Left ventricle myocardium superior (tissue), 1 donor: ENCODE data around the gene TMC1. TPM values are rescaled to one million over a fixed set of nuclear protein-coding genes. Genes with fewer than 3 reads are reported as not detected.

Experiments
- ATAC-seq: fragments of 200-7000 bp; cut with Tn5 transposase; one replicate; pipeline ENCODE4 v1.9.1; 2020; ENCODE audit warnings: mild to moderate bottlenecking, moderate library complexity
- DNase-seq: peaks from one replicate; pipeline ENCODE4 v3.0.0-alpha.2; 2020
- intact Hi-C: fragments of 100-400 bp; cut with micrococcal nuclease; formaldehyde crosslinking; loops from one replicate; pipeline ENCODE4 v1.11.0; 2022
- total RNA-seq: library from RNA; stranded (reverse); fragmentation: NEBNext Ultra II Directional; extraction: Animal tissue kit (Norgen Biotek cat#: 25700); gene quantifications from one replicate; pipeline ENCODE4 v1.2.1, GENCODE V29; 2021
- donor health status: DM: no; HTN: yes; CAD: no; lungs with severe emphysema.

Gene TMC1
- total RNA-seq, 1 donor from 2014 or later, result not detected

GRCh38 chr9:72596451-72597180 lies 75.2 kb downstream of the TMC1 start:
- ATAC-seq (no peak), DNase-seq (no peak)
- intact Hi-C loops, result loop anchor here (10.0 kb wide), 1 partner anchor 562 kb away; no protein-coding TSS in a partner anchor

DNA sequence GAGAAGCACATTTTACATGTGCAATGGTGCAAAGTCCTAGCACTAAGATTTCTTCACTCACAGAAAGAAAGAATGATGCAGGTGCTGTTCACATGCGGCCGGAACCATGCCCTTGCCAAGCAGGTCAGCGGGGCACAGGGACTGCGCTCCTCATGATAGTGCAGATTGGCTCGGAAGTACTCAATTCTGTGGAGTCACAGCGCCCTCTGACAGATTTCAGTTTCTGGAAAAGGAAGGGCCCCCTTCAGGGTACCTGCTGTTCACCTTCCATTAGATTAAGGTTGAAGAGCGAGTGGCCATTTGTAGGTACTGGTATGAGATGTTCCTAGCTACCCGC lies 75.7 kb downstream of the TMC1 start:
- no peak for ATAC-seq
- intact Hi-C loops, result loop anchor here (10.0 kb wide), 1 partner anchor 562 kb away; no protein-coding TSS in a partner anchor
- DNase-seq, result no peak

- no peak for ATAC-seq
- no peak for DNase-seq
- intact Hi-C loops, result loop anchor here (10.0 kb wide), 1 partner anchor 563 kb away; no protein-coding TSS in a partner anchor
Observed at GRCh38 chr9:72597601-72598000, 76.2 kb downstream of the TMC1 start.

DNA sequence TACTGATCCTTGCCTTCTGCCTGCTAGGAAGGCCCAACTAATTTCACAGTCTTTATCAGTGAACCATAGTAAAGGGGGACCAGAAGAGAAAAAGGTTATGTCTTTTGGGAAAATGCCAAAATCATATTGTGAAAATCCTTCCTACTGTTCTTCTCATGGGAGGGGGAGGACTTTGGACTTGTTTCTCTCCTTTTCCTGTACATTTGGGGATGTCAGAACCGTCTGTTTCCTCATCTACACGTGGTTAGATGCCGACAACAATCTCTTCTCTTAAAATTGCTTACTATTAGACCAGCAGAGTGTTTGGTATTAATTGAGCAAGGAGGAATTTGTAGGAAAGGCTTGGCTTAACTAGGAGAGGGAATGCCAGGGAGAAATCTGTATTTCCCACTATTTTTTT lies 77.2 kb downstream of the TMC1 start:
- no peak for ATAC-seq
- intact Hi-C loops, result loop anchor here (10.0 kb wide), 1 partner anchor 564 kb away; no protein-coding TSS in a partner anchor

GRCh38 chr9:72599874-72600534 lies 78.6 kb downstream of the TMC1 start:
- ATAC-seq, result no peak
- no peak for DNase-seq
- intact Hi-C loops, result loop anchor here (10.0 kb wide), 1 partner anchor 565 kb away; no protein-coding TSS in a partner anchor

More for the DNA sequence above, 77.2 kb downstream of the TMC1 start:
- DNase-seq, result no peak

DNA sequence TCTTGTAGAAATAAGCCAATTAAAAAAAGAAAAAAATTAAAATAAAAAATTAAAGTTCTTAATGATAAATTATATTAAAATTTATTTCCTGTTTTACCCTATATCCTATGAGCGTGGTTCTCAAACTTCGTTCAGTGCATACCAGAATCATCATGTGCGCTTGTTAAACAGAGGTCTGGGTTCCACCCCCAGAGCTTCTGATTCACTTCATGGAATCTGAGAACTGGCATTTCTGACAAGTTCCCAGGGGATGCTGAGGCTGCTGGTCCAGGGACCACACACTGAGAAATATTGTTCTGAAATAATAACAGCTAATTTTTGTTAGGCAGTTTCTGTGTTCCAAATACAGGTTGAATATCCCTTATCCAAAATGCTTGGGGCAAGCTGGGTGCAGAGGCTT lies 79.3 kb downstream of the TMC1 start:
- ATAC-seq (no peak), DNase-seq (no peak)
- intact Hi-C loops, result no loop called here

- ATAC-seq (no peak), DNase-seq (no peak)
- intact Hi-C loops, result no loop called here
Observed at GRCh38 chr9:72601615-72602014, 80.2 kb downstream of the TMC1 start.

DNA sequence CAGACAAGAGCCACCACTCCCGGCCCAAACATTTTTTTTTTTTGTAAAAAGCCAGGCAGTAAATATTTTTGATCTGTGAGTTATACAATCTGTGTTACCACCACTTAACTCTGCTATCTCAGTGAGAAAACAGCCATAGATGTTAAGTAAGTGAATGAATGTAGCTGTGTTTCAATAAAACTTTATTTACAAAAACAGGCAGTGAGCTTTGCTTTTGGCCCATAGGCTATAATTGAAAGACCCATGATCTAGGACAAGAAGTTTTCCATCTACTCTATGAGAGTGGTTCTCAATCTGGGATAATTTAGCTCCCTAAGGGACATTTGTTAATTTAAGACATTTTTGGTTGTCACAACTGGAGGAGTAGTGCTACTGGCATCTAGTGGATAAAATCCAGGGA lies 91.0 kb downstream of the TMC1 start:
- intact Hi-C loops, result no loop called here
- ATAC-seq (no peak), DNase-seq (no peak)

DNA sequence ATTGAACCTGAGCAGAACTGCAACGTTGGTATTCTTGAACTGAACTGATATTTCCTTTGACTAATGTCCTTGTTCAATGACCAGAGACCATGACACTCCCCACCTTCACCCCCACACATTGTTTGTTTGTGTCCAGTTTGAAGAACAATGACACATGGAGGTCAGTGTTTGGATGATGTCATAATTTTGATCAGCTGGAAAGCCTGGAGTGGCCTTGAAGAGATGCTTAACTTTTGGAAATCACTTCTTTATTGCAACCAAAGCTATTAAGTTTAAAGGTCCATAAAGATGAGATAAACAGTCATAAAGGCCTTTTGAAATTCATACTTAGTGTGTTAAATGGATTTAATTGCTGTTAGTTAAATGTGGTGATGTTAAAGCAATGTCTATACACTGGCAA lies 92.7 kb downstream of the TMC1 start:
- intact Hi-C loops, result no loop called here

GRCh38 chr9:72615931-72616330 lies 94.5 kb downstream of the TMC1 start:
- no peak for DNase-seq
- intact Hi-C loops, result no loop called here
- no peak for ATAC-seq

More for the DNA sequence above, 92.7 kb downstream of the TMC1 start:
- DNase-seq (no peak), ATAC-seq (no peak)

DNA sequence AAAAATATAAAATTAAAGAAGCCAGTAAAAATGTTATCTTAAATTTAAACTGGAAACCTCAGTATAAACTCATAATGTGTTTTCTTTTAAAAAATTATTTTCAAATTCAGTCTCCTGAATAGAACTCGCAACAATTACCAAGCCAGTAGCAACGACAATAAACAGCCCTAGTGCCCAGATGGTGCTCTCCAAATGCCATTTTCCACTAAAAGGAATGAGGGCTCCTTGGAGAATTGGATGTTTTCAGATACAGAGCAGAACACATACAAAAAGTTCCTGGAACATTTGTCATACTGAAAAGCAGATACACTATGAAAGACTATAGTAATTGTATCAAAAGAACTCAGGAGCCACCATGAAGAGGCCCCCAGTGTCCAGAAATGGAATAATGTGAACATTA lies 97.4 kb downstream of the TMC1 start:
- ATAC-seq (no peak), DNase-seq (no peak)
- intact Hi-C loops, result no loop called here

DNA sequence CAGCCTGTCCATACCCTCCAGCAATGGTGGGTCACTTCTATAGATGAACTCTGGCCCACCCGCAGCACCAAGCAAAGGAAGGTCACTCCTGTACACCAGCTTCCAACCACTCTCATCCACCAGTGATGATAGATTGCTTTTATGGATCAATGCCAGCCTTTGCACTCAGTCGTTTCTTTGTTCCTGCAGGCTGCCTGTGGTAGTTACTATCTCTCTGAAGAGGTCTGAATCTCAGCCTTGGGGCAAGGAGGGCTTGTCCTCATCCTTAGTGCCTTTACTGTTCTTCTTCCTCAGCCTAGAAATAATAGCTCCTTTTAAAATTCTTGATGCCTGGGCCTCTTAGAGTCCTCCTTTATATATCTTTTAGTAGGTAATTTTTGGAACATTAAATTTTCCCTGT lies 100.8 kb downstream of the TMC1 start:
- DNase-seq, result no peak

GRCh38 chr9:72623156-72623555 lies 101.7 kb downstream of the TMC1 start:
- no peak for DNase-seq
- intact Hi-C loops, result no loop called here
- no peak for ATAC-seq

More for the DNA sequence above, 100.8 kb downstream of the TMC1 start:
- intact Hi-C loops, result no loop called here
- no peak for ATAC-seq

- DNase-seq (no peak), ATAC-seq (no peak)
- intact Hi-C loops, result no loop called here
Observed at GRCh38 chr9:72627147-72627546, 105.7 kb downstream of the TMC1 start.

DNA sequence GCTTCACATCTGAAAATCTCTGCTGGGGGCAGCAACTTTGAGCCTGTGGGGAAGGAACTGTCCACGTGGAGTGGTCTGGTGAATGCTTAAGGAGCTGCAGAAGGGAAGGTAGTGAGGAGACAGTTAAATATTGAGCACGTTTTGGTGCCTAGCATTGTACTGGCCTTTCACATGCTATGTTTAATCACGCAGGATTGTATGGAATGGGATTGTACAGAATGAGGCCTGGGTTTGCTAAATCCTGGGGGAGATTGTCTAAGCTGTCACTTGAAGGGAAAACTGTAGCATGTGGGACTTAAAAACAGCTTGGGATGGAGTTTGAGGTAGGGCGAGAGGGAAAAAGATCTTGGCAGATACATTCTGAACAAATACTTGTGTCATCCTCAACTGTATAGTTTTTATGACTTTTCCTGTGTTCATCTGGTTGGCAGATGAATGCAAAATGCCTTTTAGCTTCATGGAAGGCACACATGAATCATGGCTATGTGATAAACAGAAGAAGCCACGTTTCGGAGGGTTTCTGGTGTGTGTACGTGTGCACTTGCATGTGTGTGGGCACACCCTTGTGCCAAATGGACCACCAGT lies 106.6 kb downstream of the TMC1 start:
- intact Hi-C loops, result no loop called here
- no peak for ATAC-seq
- DNase-seq, result no peak

- intact Hi-C loops, result no loop called here
- DNase-seq, result no peak
Observed at GRCh38 chr9:72633966-72634365, 112.6 kb downstream of the TMC1 start.

GRCh38 chr9:72635197-72635596 lies 113.8 kb downstream of the TMC1 start:
- intact Hi-C loops, result no loop called here
- ATAC-seq, result no peak
- no peak for DNase-seq

More at GRCh38 chr9:72633966-72634365, 112.6 kb downstream of the TMC1 start:
- no peak for ATAC-seq

GRCh38 chr9:72636621-72637020 lies 115.2 kb downstream of the TMC1 start:
- intact Hi-C loops, result no loop called here
- DNase-seq (no peak), ATAC-seq (no peak)

DNA sequence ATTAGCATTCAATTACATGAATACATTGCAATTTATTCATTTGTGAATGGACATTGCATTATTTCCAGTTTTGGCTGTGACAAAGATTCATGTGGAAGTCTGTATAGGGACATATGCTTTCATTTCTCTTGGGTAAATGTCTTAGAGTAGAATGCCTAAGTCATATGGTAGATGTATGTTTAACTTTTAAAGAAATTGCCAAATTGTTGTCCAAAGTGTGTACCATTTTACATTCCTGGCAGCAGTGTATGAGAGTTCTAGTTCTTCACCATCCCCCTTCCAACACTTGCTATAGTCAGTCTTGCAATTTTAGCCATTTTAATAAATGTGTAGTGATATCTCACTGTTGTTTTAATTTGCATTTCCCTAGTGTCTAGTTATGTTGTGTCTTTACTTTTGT lies 122.2 kb downstream of the TMC1 start:
- DNase-seq, result no peak
- ATAC-seq, result no peak
- intact Hi-C loops, result no loop called here

DNA sequence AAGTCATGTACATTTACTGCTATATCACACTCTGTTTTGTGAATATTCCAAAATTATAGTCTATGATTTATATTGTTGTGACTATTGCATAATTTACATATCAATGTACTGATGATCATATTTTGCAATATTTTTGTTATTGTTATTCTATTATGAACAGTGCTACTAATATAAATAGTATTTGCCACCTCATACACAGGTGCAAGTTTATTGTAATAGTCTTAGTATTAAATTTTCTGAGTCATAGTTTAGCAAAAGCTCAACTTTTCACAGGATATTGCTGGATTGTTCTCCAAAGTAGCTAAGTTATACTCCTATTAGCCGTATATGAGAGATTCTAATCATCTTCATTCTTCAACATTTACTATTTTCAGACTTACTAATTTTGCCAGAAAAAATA lies 124.7 kb downstream of the TMC1 start:
- ATAC-seq, result no peak
- intact Hi-C loops, result no loop called here
- DNase-seq, result no peak
